Hematopoietic multipotent progenitor cell treated with erythropoietin and hydrocortisone succinate and interleukin-3 and kit ligand, for 17 days (in vitro differentiated cells): ENCODE results near the gene PCDHGA10.
A peak's percentile ranks its signal among the peaks of the same experiment; 100 is the strongest.
"Not testable (repeated sequence)": the region's sequence is repeated elsewhere in the genome, so short reads cannot be mapped to it uniquely, and the experiment has no call there.

Experiments used
- DNase-seq: peaks from one replicate; pipeline ENCODE4 v3.0.0-alpha.2; 2015; ENCODE audit warnings: low spot score

PCDHGA10 gene

GRCh38 chr5:141412854-141413539, at the start of gene PCDHGA10:
PCDHGA10 (plus strand) TSS chr5:141412987; CDS start chr5:141413176, 189 bp downstream.
- peak; percentile 20 for DNase-seq

- DNase-seq = no peak
Measured at GRCh38 chr5:141363952-141364660, 48.7 kb upstream of the PCDHGA10 start, which contains the start of gene PCDHGA5. PCDHGA5 (plus strand) TSS chr5:141364162; CDS start chr5:141364331, 169 bp downstream.

GRCh38 chr5:141366016-141366896, 46.5 kb upstream of the PCDHGA10 start:
- DNase-seq = no peak

- DNase-seq = no peak
Measured at GRCh38 chr5:141369994-141370848, 42.6 kb upstream of the PCDHGA10 start, which contains the start of gene PCDHGB3. PCDHGB3 (plus strand) TSS chr5:141370242; CDS start chr5:141370395, 153 bp downstream.

- DNase-seq = no peak
Measured at GRCh38 chr5:141371572-141372475, 41.0 kb upstream of the PCDHGA10 start.

- no peak for DNase-seq
Measured at GRCh38 chr5:141373673-141374317, 39.0 kb upstream of the PCDHGA10 start, which contains the start of gene PCDHGA6. PCDHGA6 (plus strand) TSS chr5:141373891; CDS start chr5:141374084, 193 bp downstream.

- DNase-seq = no peak
Measured at GRCh38 chr5:141374627-141375026, 38.2 kb upstream of the PCDHGA10 start.

GRCh38 chr5:141375444-141376155, 37.2 kb upstream of the PCDHGA10 start:
- DNase-seq = not testable (repeated sequence)

- no peak for DNase-seq
Measured at GRCh38 chr5:141382469-141383294, 30.1 kb upstream of the PCDHGA10 start, which contains the start of gene PCDHGA7. PCDHGA7 (plus strand) TSS chr5:141382742; CDS start chr5:141382900, 158 bp downstream.

GRCh38 chr5:141383345-141383744, 29.4 kb upstream of the PCDHGA10 start:
- no peak for DNase-seq

- DNase-seq = no peak
Measured at GRCh38 chr5:141384471-141385267, 28.1 kb upstream of the PCDHGA10 start.

GRCh38 chr5:141387557-141388311, 25.1 kb upstream of the PCDHGA10 start, which contains the start of gene PCDHGB4:
PCDHGB4 (plus strand) TSS chr5:141387698; CDS start chr5:141387885, 187 bp downstream.
- not testable (repeated sequence) for DNase-seq

GRCh38 chr5:141388661-141389060, 24.1 kb upstream of the PCDHGA10 start:
- DNase-seq = no peak

- DNase-seq = no peak
Measured at GRCh38 chr5:141389153-141390042, 23.4 kb upstream of the PCDHGA10 start.
